GM10266 (cell line): Measurements from ENCODE around the gene IQCF2.
"Not testable (repeated sequence)": the region's sequence is repeated elsewhere in the genome, so short reads cannot be mapped to it uniquely, and the experiment has no call there.

Experiments
- DNase-seq: peaks from one replicate; pipeline ENCODE4 v3.0.0; 2012; ENCODE audit errors: extremely low spot score
- TF ChIP-seq, protein P1 (sequence below): IDR thresholded peaks from 2 replicates; pipeline ENCODE4 v1.5.1; 2012; ENCODE audit warnings: mild to moderate bottlenecking, low read depth; ENCODE audit not compliant: control insufficient read depth, insufficient read depth; ENCODE audit errors: missing control alignments

Gene IQCF2

DNA sequence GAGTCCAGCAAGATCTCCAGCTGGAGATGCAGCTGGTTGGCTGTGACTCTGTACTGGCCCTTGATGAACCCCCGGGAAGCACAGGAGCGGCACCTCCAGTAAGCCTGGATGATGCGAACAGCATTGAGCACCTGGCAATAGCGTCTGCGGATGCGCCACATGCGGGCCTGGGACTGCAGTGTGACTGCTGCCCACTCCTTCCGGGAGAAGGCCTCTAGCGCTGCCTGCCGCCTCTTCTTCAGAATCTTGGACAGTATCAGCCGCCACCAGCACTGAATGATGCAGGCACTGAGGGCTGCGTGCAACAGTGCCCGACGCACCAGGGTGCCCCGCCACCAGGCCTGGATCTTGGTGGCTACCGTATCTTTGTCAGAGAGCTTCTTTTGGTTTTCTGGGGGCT lies 33.5 kb downstream of the IQCF2 start:
- TF ChIP-seq, protein P1, sequence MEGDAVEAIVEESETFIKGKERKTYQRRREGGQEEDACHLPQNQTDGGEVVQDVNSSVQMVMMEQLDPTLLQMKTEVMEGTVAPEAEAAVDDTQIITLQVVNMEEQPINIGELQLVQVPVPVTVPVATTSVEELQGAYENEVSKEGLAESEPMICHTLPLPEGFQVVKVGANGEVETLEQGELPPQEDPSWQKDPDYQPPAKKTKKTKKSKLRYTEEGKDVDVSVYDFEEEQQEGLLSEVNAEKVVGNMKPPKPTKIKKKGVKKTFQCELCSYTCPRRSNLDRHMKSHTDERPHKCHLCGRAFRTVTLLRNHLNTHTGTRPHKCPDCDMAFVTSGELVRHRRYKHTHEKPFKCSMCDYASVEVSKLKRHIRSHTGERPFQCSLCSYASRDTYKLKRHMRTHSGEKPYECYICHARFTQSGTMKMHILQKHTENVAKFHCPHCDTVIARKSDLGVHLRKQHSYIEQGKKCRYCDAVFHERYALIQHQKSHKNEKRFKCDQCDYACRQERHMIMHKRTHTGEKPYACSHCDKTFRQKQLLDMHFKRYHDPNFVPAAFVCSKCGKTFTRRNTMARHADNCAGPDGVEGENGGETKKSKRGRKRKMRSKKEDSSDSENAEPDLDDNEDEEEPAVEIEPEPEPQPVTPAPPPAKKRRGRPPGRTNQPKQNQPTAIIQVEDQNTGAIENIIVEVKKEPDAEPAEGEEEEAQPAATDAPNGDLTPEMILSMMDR, result no peak
- no peak for DNase-seq

- TF ChIP-seq, protein P1, result no peak
- no peak for DNase-seq
These were observed 35.3 kb downstream of the IQCF2 start for GRCh38 chr3:51896607-51897305.

DNA sequence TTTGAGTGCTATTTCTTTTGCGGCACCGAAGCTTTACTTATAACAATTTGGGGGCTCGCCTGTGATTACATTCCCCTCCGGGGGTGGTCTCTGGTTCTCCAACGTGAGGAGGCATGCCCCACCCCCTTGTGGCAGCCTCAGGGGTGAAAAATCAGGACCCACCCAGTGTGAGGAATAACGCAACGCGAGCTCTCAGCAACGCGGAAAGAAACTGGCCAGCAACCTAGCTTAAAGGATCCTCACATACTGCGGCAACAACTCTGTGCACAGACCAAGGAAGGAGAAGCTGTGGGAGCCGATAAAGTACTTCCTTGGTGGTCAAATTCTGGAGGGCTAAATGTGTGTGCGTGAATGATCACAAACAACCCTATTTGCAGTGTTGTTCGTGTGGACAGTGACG lies 36.0 kb downstream of the IQCF2 start:
- TF ChIP-seq, protein P1, result no peak
- no peak for DNase-seq

DNA sequence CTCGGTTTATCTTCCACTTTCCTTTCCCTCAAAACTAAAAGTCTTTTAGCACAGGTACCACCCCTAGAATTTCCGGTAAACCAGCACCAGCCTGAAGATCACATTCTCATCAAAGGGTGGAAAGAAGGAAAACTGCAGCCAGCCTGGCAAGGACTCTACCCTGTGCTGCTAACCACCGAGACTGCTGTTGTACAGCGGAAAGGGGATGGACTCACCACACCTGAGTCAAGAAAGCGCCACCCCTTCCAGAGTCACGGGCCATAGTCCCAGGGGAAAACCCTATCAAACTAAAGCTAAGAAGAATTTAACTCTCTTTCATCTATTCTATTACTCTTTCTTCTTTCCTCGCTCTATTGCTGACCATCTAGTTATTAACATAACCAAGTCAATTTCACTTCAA lies 38.6 kb downstream of the IQCF2 start:
- DNase-seq, result not testable (repeated sequence)

- not testable (repeated sequence) for DNase-seq
These were observed 40.9 kb downstream of the IQCF2 start for GRCh38 chr3:51902361-51902760.

GRCh38 chr3:51904034-51904823 lies 42.8 kb downstream of the IQCF2 start:
- TF ChIP-seq, protein P1, result no peak

DNA sequence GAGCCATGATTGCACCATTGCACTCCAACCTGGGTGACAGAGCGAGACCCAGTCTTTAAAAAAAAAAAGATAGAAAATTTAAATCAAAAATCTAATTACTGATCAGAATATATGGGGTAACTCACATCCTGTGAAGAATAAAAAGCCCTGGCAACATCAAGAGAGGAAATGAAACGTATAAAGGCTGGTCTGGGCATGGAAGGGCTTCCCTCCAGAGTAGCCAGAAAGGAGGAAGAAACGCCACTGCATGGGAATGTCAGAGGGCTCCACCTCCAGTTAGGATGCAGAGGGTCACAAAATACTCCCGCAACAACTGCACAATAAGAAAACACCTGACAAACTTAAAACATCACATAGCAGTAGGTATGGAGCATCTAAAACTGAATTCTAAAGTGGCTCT lies 46.6 kb downstream of the IQCF2 start:
- no peak for DNase-seq
- TF ChIP-seq, protein P1, result no peak

More at GRCh38 chr3:51904034-51904823, 42.8 kb downstream of the IQCF2 start:
- no peak for DNase-seq
